Activated CD8-positive, alpha-beta T cell treated with anti-CD3 and anti-CD28 coated beads for 36 hours (primary cell): ENCODE measurements around the gene BANP. TPM values are rescaled to one million over a fixed set of nuclear protein-coding genes. Genes with fewer than 3 reads are reported as not detected.

Experiments
- ATAC-seq: fragments of 200-7000 bp; cut with Tn5 transposase; one replicate; pipeline ENCODE4 v1.10.0; 2021; ENCODE audit warnings: mild to moderate bottlenecking, moderate library complexity
- CTCF ChIA-PET: fragments of 350-600 bp; sonication (Branson Sonifier 250); formaldehyde crosslinking; loops from one replicate; lab custom pipeline; 2021; ENCODE audit warnings: antibody characterized with exemption; lab: Charles Lee
- POLR2A ChIA-PET: fragments of 350-600 bp; sonication (Branson Sonifier 250); formaldehyde crosslinking; loops from one replicate; lab custom pipeline; 2021; ENCODE audit warnings: antibody characterized with exemption; lab: Charles Lee
- DNase-seq: peaks from one replicate; pipeline ENCODE4 v3.0.0-alpha.2; 2020
- H3K27ac Mint-ChIP-seq: one replicate; pipeline ENCODE4 v1.8.0; 2021; ENCODE audit warnings: mild to moderate bottlenecking, mixed read lengths
- H3K27me3 Mint-ChIP-seq: one replicate; pipeline ENCODE4 v1.8.0; 2021; ENCODE audit warnings: mixed read lengths
- H3K36me3 Mint-ChIP-seq: one replicate; pipeline ENCODE4 v1.8.0; 2021; ENCODE audit warnings: low read depth, mixed read lengths
- H3K4me1 Mint-ChIP-seq: one replicate; pipeline ENCODE4 v1.8.0; 2021; ENCODE audit warnings: low read depth, mixed read lengths
- H3K4me3 Mint-ChIP-seq: one replicate; pipeline ENCODE4 v1.8.0; 2021; ENCODE audit warnings: mild to moderate bottlenecking, moderate library complexity, mixed read lengths
- H3K9me3 Mint-ChIP-seq: one replicate; pipeline ENCODE4 v1.8.0; 2021; ENCODE audit warnings: mixed read lengths
- CTCF ChIP-seq: fragments of 200-600 bp; IDR thresholded peaks from one replicate; pipeline ENCODE4 v1.8.0; 2022; ENCODE audit warnings: antibody characterized with exemption, mild to moderate bottlenecking
- intact Hi-C: fragments of 100-400 bp; cut with micrococcal nuclease; formaldehyde crosslinking; loops from one replicate; pipeline ENCODE4 v1.10.0; 2022
- total RNA-seq, 2 experiments: library from RNA; stranded (reverse); gene quantifications; one replicate each; pipeline ENCODE4 v1.2.3, GENCODE V29; 2021

BANP gene
- total RNA-seq, 2 experiments from 2014 or later = 32.1 to 36.1 TPM

- ATAC-seq = no peak
- no peak overlapping the region for H3K27ac Mint-ChIP-seq
- peaks cover 20% of the 10 kb centered on the region for H3K9me3 Mint-ChIP-seq
- no peak overlapping the region for H3K4me3 Mint-ChIP-seq
- H3K4me1 Mint-ChIP-seq = peaks cover 68% of the 10 kb centered on the region
- no peaks in the 10 kb centered on the region for H3K27me3 Mint-ChIP-seq
- no peak for TF ChIP-seq CTCF
- CTCF ChIA-PET = interaction anchor here (1.2 kb wide), 1 partner anchor 190 kb away, joined by 3 read pairs; no protein-coding TSS in a partner anchor
- H3K36me3 Mint-ChIP-seq = peaks cover 42% of the 10 kb centered on the region
- no peak for DNase-seq
- intact Hi-C loops = no loop called here
- POLR2A ChIA-PET = interaction anchor here (1.0 to 1.5 kb wide), 3 partner anchors 12 to 17 kb away, joined by 3 to 6 read pairs (median 4); no protein-coding TSS in a partner anchor
These were observed 17.3 kb downstream of the BANP start for GRCh38 chr16:87968541-87968940.

GRCh38 chr16:87970186-87970585 is 19.0 kb downstream of the BANP start:
- no peak overlapping the region for H3K4me3 Mint-ChIP-seq
- no peak for ATAC-seq
- peaks cover 60% of the 10 kb centered on the region for H3K4me1 Mint-ChIP-seq
- no peak for TF ChIP-seq CTCF
- H3K36me3 Mint-ChIP-seq = peaks cover 37% of the 10 kb centered on the region
- no peaks in the 10 kb centered on the region for H3K27me3 Mint-ChIP-seq
- H3K9me3 Mint-ChIP-seq = peaks cover 20% of the 10 kb centered on the region
- ChIA-PET CTCF (no interaction called here), POLR2A (interaction anchor here (1.5 kb wide), 1 partner anchor 15 kb away, joined by 3 read pairs; no protein-coding TSS in a partner anchor)
- intact Hi-C loops = no loop called here
- no peak for DNase-seq
- peak overlapping the region; percentile 52 for H3K27ac Mint-ChIP-seq

- DNase-seq (no peak), ATAC-seq (no peak)
- ChIA-PET POLR2A (interaction anchor here (1.7 kb wide), 1 partner anchor 9 kb away, joined by 5 read pairs; no protein-coding TSS in a partner anchor), CTCF (interaction anchor here (1.3 kb wide), 1 partner anchor 15 kb away, joined by 3 read pairs; no protein-coding TSS in a partner anchor)
- H3K4me1 Mint-ChIP-seq = peaks cover 49% of the 10 kb centered on the region
- no peaks in the 10 kb centered on the region for H3K27me3 Mint-ChIP-seq
- peaks cover 20% of the 10 kb centered on the region for H3K9me3 Mint-ChIP-seq
- TF ChIP-seq CTCF = no peak
- H3K36me3 Mint-ChIP-seq = peaks cover 38% of the 10 kb centered on the region
- intact Hi-C loops = no loop called here
- no peak overlapping the region for H3K27ac Mint-ChIP-seq
- H3K4me3 Mint-ChIP-seq = no peak overlapping the region
These were observed 20.7 kb downstream of the BANP start for GRCh38 chr16:87971933-87972332.

- Mint-ChIP-seq H3K4me1 (peaks cover 47% of the 10 kb centered on the region), H3K9me3 (peaks cover 20% of the 10 kb centered on the region), H3K27ac (peak overlapping the region; percentile 13), H3K27me3 (no peaks in the 10 kb centered on the region), H3K4me3 (no peak overlapping the region), H3K36me3 (peaks cover 45% of the 10 kb centered on the region)
- ATAC-seq (no peak), DNase-seq (no peak)
- CTCF ChIA-PET = no interaction called here
- TF ChIP-seq CTCF = no peak
- intact Hi-C loops = no loop called here
- POLR2A ChIA-PET = interaction anchor here (0.6 to 1.2 kb wide), 3 partner anchors 10 to 576 kb away, joined by 3 read pairs; partner anchors contain the start of gene BANP
These were observed 22.5 kb downstream of the BANP start for GRCh38 chr16:87973717-87974116.

GRCh38 chr16:87974178-87974577 is 22.9 kb downstream of the BANP start:
- no peak for TF ChIP-seq CTCF
- Mint-ChIP-seq H3K27ac (peak overlapping the region; percentile 10), H3K27me3 (no peaks in the 10 kb centered on the region), H3K4me3 (no peak overlapping the region), H3K9me3 (peaks cover 20% of the 10 kb centered on the region), H3K4me1 (peaks cover 48% of the 10 kb centered on the region), H3K36me3 (peaks cover 45% of the 10 kb centered on the region)
- DNase-seq = no peak
- peak; percentile 27 for ATAC-seq
- POLR2A ChIA-PET = interaction anchor here (1.1 to 1.2 kb wide), 2 partner anchors 10 to 575 kb away, joined by 3 read pairs; no protein-coding TSS in a partner anchor
- CTCF ChIA-PET = no interaction called here
- intact Hi-C loops = no loop called here
